Stimulated activated CD8-positive, alpha-beta memory T cell treated with anti-CD3 and anti-CD28 coated beads, Interleukin-12 subunit alpha, Interleukin-12 subunit beta, amount 100 ng/mL, for 4 hours (primary cell): ENCODE data around the gene SPRTN.

Source experiments
- DNase-seq: peaks from one replicate; pipeline ENCODE4 v3.0.0-alpha.2; 2020; ENCODE audit warnings: low read depth

The SPRTN gene, protein sequence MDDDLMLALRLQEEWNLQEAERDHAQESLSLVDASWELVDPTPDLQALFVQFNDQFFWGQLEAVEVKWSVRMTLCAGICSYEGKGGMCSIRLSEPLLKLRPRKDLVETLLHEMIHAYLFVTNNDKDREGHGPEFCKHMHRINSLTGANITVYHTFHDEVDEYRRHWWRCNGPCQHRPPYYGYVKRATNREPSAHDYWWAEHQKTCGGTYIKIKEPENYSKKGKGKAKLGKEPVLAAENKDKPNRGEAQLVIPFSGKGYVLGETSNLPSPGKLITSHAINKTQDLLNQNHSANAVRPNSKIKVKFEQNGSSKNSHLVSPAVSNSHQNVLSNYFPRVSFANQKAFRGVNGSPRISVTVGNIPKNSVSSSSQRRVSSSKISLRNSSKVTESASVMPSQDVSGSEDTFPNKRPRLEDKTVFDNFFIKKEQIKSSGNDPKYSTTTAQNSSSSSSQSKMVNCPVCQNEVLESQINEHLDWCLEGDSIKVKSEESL

GRCh38 chr1:231338270-231339128 is at the start of gene SPRTN:
Gene SPRTN (plus strand): TSS chr1:231338293. CDS start chr1:231338384, 91 bp downstream.
- no peak for DNase-seq

- no peak for DNase-seq
These were observed 42.2 kb upstream of the SPRTN start for GRCh38 chr1:231295938-231296337.

DNA sequence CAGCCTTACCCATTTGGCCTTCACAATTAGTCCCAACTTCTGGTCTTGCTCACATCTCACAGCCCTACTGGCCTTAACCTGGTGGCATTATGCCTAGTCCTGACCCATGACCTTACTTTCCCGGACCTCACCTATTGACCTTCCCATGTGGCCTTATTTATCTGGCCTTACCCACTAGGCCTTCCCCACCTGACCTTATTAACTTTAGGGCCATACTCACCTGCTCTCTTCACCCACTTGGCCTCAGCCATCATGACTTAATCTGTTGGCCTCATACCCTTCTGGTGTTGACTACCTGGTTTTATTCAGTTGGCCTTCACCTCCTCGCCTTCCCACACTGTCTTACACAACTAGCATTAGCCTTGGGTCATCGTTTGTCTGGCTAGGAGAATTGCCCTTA is 36.1 kb upstream of the SPRTN start:
- no peak for DNase-seq

DNA sequence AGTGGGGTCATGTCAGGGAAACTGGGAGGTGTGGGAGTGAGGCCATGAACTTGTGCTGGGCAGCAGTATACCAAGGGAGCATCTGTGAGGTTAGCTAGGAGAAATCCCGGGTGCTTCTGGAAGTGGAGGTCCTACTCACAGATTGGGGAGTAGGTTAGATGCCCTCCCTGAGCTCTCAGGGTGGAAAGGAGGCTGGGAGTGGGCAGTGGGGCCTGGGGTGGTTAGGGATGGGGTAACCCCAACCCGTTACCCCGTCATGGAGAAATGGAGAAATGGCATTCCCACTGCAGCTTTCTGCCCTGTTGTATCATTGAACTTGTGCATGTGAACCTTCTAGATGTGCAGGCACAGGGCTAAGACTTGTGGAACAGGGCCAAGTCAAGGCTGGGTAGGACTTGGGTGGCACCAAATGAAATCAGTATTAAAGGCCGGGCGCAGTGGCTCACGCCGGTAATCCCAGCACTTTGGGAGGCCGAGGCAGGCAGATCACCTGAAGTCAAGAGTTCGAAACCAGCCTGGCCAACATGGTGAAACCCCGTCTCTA is 27.6 kb upstream of the SPRTN start:
- DNase-seq = no peak

DNA sequence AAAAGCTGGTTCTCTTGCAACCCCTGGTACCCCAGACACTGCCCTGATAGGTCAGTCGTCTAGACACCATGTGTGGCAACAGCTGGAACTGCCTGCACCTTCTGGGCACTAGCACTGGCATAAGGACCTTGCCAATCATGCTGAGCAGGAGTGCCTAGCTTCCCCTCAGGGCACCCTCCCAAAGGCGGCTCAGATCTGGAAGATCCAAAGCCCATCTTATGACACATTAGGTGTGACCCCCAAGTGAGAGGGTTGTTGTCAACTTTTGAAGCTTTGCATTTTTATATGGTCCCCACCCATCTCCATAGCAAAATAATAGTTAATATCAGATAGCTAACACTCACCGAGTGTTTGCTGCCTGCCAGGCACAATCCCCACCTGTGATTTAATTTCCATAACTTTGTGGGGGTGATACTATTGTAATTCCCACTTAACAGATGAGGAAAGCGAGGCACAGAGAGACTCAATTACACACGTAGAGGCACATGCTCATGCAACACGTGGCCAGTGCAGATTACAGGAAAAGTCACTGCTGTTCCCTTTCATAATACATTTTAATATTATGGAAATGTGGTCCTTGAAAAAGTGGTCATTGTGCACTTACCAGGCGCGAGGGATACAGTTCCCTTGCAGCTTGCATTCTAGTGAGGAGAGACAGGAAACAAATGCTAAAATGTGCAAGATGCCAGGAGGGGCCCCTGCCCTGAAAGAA is 26.2 kb upstream of the SPRTN start:
- DNase-seq = no peak

DNA sequence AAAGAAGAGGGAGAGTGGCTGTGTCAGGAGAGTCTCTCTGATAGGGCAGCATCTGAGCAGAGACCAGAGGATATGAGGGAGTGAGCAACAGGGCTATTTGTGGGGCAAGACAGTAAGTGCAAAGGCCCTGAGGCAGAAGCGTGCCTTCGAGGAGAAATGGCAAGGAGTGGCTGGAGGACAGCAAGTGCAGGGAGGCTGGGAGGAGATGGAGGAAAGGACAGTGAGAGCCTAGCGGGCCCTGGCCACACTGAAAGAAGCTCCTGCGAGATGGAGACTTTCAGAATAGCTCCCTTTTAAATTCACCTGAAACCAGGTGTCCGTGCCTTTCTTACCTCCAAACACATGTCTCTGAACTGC is 25.7 kb upstream of the SPRTN start:
- DNase-seq = no peak

DNA sequence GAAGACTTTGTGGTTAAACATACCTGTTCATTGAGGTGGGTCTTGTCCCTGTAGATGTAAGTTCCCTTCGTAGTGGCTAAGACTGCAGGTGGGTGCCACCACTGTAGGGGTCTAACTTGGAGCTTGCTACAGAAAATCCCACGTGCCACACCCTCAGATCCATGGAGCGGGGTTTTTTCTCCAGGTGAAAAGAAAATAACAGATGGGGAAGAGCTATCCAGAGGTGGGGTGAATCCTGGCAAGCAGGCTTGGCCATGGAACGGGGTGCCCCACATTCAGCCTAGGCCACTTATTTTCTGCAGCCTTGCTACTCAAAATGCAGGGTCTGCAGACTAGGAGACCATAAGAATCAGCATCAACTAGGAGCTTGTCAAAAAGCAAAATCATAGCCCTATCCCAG is 24.4 kb upstream of the SPRTN start:
- DNase-seq = no peak

GRCh38 chr1:231315887-231316286 is 22.2 kb upstream of the SPRTN start:
- no peak for DNase-seq

- no peak for DNase-seq
These were observed 20.6 kb upstream of the SPRTN start for GRCh38 chr1:231317306-231318014.

DNA sequence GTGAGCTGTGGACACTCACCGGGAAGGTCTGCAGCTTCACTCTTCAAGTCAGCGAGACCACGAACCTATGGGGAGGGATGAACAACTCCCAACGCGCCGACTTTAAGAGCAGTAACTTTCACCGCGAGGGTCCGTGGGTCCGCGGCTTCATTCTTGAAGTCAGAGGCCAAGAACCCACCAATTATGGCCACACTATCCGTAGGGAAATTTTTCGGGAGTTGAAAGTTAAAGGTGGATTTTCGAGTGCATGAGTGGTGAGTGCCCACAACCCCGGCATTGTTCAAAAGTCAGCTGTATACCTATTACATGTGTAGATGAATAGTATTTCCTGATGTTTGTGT is 20.1 kb upstream of the SPRTN start:
- DNase-seq = no peak

- DNase-seq = no peak
These were observed 19.5 kb upstream of the SPRTN start for GRCh38 chr1:231318568-231318967.

GRCh38 chr1:231319080-231319479 is 19.0 kb upstream of the SPRTN start:
- DNase-seq = no peak

GRCh38 chr1:231322880-231323530 is 15.1 kb upstream of the SPRTN start:
- DNase-seq = no peak

- no peak for DNase-seq
These were observed 13.4 kb upstream of the SPRTN start for GRCh38 chr1:231324660-231325059.

- DNase-seq = no peak
These were observed 11.8 kb upstream of the SPRTN start for GRCh38 chr1:231326248-231326647.

- no peak for DNase-seq
These were observed 10.5 kb upstream of the SPRTN start for GRCh38 chr1:231327617-231328016.

- DNase-seq = no peak
These were observed 8.6 kb upstream of the SPRTN start for GRCh38 chr1:231329483-231329882.

- DNase-seq = no peak
These were observed 5.3 kb upstream of the SPRTN start for GRCh38 chr1:231332761-231333160.

- DNase-seq = no peak
These were observed 3.9 kb upstream of the SPRTN start for GRCh38 chr1:231334079-231334666.

DNA sequence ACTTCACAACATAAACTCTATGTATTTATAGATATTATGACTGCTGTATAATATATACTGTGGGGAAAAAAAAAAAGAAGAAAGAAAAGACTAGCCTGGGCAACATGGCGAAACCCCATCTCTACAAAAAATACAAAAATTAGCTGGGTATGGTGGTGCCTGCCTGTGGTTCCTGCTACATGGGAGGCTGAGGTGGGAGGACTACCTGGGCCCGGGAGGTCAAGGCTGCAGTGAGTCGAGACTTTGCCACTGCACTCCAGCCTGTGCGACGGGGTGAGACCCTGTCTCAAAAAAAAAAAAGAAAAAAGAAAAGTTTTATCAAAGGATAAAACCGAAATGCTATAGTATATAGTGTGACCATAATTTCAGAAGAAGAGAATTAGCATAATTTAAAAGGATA is 3.1 kb upstream of the SPRTN start:
- DNase-seq = no peak
